Measurements from ENCODE around the gene ZC3H14.

The ZC3H14 gene

DNA sequence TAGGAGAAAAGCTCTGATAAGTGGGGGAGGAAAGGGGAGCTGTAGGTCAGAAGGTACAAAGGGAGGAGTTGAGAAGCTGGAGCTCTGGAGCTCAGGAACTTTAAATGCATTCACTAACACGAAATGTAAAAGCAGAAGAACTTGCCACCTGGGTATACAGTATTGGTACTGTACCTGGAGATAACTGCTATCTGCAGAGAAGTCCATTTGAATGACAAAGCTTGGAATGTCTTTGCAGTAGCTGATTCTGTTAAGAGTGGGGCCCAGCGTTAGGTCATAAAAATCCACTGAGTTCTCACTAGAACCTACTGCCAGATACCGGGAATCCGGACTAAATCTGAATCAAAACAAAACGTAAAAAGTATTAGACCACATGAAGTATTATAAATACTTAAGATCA, 55.6 kb downstream of the ZC3H14 start:
- Histone ChIP-seq H3K9me2 (replicated peaks; ENCODE audit: insufficient read depth, low read length) (no peaks in the 10 kb centered on the region), H3K9ac (ENCODE audit: low read length) (no peak overlapping the region), H3K9me3 (replicated peaks; ENCODE audit: insufficient read depth, low read length) (no peaks in the 10 kb centered on the region), H3K27ac (ENCODE audit: low read length) (no peak overlapping the region), H3K4me2 (ENCODE audit: low read depth, low read length) (no peak overlapping the region), H3K4me1 (ENCODE audit: low read length) (no peaks in the 10 kb centered on the region), H4K20me1 (ENCODE audit: insufficient read depth, low read length) (no peaks in the 10 kb centered on the region), H3K4me3 (ENCODE audit: low read length) (no peak overlapping the region), H3K79me2 (ENCODE audit: low read length) (no peaks in the 10 kb centered on the region), H3F3A (ENCODE audit: insufficient read depth, low read length) (no peaks in the 10 kb centered on the region), H2AFZ (ENCODE audit: low read length) (no peak overlapping the region), H3K36me3 (replicated peaks; ENCODE audit: insufficient read depth, low read length) (no peaks in the 10 kb centered on the region), H3K27me3 (replicated peaks; ENCODE audit: insufficient read depth, low read length) (no peaks in the 10 kb centered on the region)
- no peak for TF ChIP-seq CTCF (IDR thresholded peaks at IDR 0.05; ENCODE audit: low read length)
- no peak for TF ChIP-seq EZH2 (optimal IDR thresholded peaks at IDR 0.05; ENCODE audit: low read depth, low read length)
- no peak for TF ChIP-seq EZH2phosphoT487 (IDR thresholded peaks at IDR 0.05; ENCODE audit: low read length)
- DNase-seq: no peak

GRCh38 chr14:88621100-88621499, 58.3 kb downstream of the ZC3H14 start:
- no peaks in the 10 kb centered on the region for H3F3A ChIP-seq (ENCODE audit: insufficient read depth, low read length)
- DNase-seq: no peak
- no peak overlapping the region for H3K4me3 ChIP-seq (ENCODE audit: low read length)
- no peak overlapping the region for H3K9ac ChIP-seq (ENCODE audit: low read length)
- no peak for TF ChIP-seq EZH2phosphoT487 (IDR thresholded peaks at IDR 0.05; ENCODE audit: low read length)
- TF ChIP-seq EZH2 (optimal IDR thresholded peaks at IDR 0.05; ENCODE audit: low read depth, low read length): no peak
- TF ChIP-seq CTCF (IDR thresholded peaks at IDR 0.05; ENCODE audit: low read length): no peak
- no peaks in the 10 kb centered on the region for H3K27me3 ChIP-seq (replicated peaks; ENCODE audit: insufficient read depth, low read length)
- no peaks in the 10 kb centered on the region for H3K79me2 ChIP-seq (ENCODE audit: low read length)
- no peaks in the 10 kb centered on the region for H4K20me1 ChIP-seq (ENCODE audit: insufficient read depth, low read length)
- no peaks in the 10 kb centered on the region for H3K36me3 ChIP-seq (replicated peaks; ENCODE audit: insufficient read depth, low read length)
- no peaks in the 10 kb centered on the region for H3K9me2 ChIP-seq (replicated peaks; ENCODE audit: insufficient read depth, low read length)
- no peaks in the 10 kb centered on the region for H3K9me3 ChIP-seq (replicated peaks; ENCODE audit: insufficient read depth, low read length)
- no peak overlapping the region for H3K4me2 ChIP-seq (ENCODE audit: low read depth, low read length)
- H2AFZ ChIP-seq (ENCODE audit: low read length): no peak overlapping the region
- no peaks in the 10 kb centered on the region for H3K4me1 ChIP-seq (ENCODE audit: low read length)
- no peak overlapping the region for H3K27ac ChIP-seq (ENCODE audit: low read length)

DNA sequence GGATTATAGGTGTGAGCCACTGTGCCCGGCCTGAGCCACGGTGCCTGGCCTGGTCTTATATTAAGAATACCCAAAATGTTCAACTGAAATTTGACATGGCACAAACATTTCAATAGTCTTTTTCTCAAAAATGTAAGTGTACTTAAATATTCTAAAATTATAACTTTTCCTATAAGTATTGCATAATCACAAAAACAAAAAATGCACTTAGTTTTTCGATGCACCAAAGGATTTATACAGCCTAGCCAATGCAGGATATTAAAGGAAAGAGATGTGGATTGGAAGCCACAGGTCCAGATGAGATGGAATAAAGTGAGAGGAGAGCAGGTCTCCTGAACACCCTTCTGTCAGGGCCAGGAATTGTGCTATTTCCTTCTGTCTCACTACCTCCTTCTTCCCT, 62.8 kb downstream of the ZC3H14 start:
- no peak for TF ChIP-seq EZH2phosphoT487 (IDR thresholded peaks at IDR 0.05; ENCODE audit: low read length)

DNA sequence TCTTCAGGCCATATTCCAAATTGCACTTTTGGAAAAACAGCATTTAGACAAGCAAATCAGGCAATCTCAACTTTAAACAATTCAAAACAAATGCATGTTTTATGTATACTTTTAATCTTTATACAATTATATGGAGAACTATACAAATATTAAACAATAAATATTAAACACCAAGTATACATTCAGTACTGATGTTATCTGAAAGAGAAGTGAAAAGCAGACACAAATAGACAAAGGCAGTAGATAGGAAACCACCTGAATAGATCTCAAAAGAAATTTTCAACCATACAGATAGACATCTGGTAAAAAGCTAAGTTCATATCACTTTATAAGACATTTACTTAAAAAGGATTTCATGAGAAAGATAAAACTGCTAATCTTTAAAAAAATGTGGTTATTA, 65.2 kb downstream of the ZC3H14 start:
- H3F3A ChIP-seq (ENCODE audit: insufficient read depth, low read length): no peaks in the 10 kb centered on the region
- H3K9ac ChIP-seq (ENCODE audit: low read length): no peak overlapping the region
- H3K27me3 ChIP-seq (replicated peaks; ENCODE audit: insufficient read depth, low read length): no peaks in the 10 kb centered on the region
- H3K79me2 ChIP-seq (ENCODE audit: low read length): no peaks in the 10 kb centered on the region
- TF ChIP-seq EZH2phosphoT487 (IDR thresholded peaks at IDR 0.05; ENCODE audit: low read length) (no peak), EZH2 (optimal IDR thresholded peaks at IDR 0.05; ENCODE audit: low read depth, low read length) (no peak), CTCF (IDR thresholded peaks at IDR 0.05; ENCODE audit: low read length) (no peak)
- H3K4me2 ChIP-seq (ENCODE audit: low read depth, low read length): no peak overlapping the region
- no peaks in the 10 kb centered on the region for H3K4me1 ChIP-seq (ENCODE audit: low read length)
- DNase-seq: no peak
- no peaks in the 10 kb centered on the region for H3K9me2 ChIP-seq (replicated peaks; ENCODE audit: insufficient read depth, low read length)
- no peaks in the 10 kb centered on the region for H4K20me1 ChIP-seq (ENCODE audit: insufficient read depth, low read length)
- H3K4me3 ChIP-seq (ENCODE audit: low read length): no peak overlapping the region
- H3K27ac ChIP-seq (ENCODE audit: low read length): no peak overlapping the region
- no peaks in the 10 kb centered on the region for H3K9me3 ChIP-seq (replicated peaks; ENCODE audit: insufficient read depth, low read length)
- H3K36me3 ChIP-seq (replicated peaks; ENCODE audit: insufficient read depth, low read length): no peaks in the 10 kb centered on the region
- H2AFZ ChIP-seq (ENCODE audit: low read length): no peak overlapping the region

More for the DNA sequence above, 62.8 kb downstream of the ZC3H14 start:
- H4K20me1 ChIP-seq (ENCODE audit: insufficient read depth, low read length): no peaks in the 10 kb centered on the region
- H3K36me3 ChIP-seq (replicated peaks; ENCODE audit: insufficient read depth, low read length): no peaks in the 10 kb centered on the region
- H3K4me1 ChIP-seq (ENCODE audit: low read length): no peaks in the 10 kb centered on the region
- no peak overlapping the region for H3K4me2 ChIP-seq (ENCODE audit: low read depth, low read length)
- no peak for DNase-seq
- H3K9ac ChIP-seq (ENCODE audit: low read length): no peak overlapping the region
- no peaks in the 10 kb centered on the region for H3K9me3 ChIP-seq (replicated peaks; ENCODE audit: insufficient read depth, low read length)
- H3K79me2 ChIP-seq (ENCODE audit: low read length): no peaks in the 10 kb centered on the region
- H3K4me3 ChIP-seq (ENCODE audit: low read length): no peak overlapping the region
- H3K27ac ChIP-seq (ENCODE audit: low read length): no peak overlapping the region
- H3F3A ChIP-seq (ENCODE audit: insufficient read depth, low read length): no peaks in the 10 kb centered on the region
- no peaks in the 10 kb centered on the region for H3K9me2 ChIP-seq (replicated peaks; ENCODE audit: insufficient read depth, low read length)
- no peak overlapping the region for H2AFZ ChIP-seq (ENCODE audit: low read length)
- no peaks in the 10 kb centered on the region for H3K27me3 ChIP-seq (replicated peaks; ENCODE audit: insufficient read depth, low read length)
